AG04449 (cell line): ENCODE measurements around the gene M6PR.

Source experiments
- CTCF ChIA-PET: fragments of 350-600 bp; formaldehyde crosslinking; extraction: SDS; loops from one replicate; lab custom pipeline; 2021; ENCODE audit warnings: antibody characterized with exemption; lab: Yijun Ruan, JAX
- POLR2A ChIA-PET: fragments of 400-600, 350-600 bp; formaldehyde crosslinking; extraction: SDS; loops from one replicate; lab custom pipeline; 2020; ENCODE audit warnings: antibody characterized with exemption, inconsistent platforms; lab: Yijun Ruan, JAX
- DNase-seq: peaks from one replicate; pipeline ENCODE4 v3.0.0-alpha.2; 2010; ENCODE audit warnings: low read depth, low spot score
- H3K4me3 ChIP-seq: 2 replicates; pipeline ENCODE4 v1.5.1; 2011; ENCODE audit warnings: low read depth, mild to moderate bottlenecking, control low read depth, low read length
- CTCF ChIP-seq: IDR thresholded peaks from one replicate; pipeline ENCODE4 v1.5.1; 2011; ENCODE audit warnings: mild to moderate bottlenecking, moderate library complexity, low read length, control low read depth, inconsistent platforms; ENCODE audit not compliant: insufficient read depth; ENCODE audit errors: missing control alignments

Gene M6PR

DNA sequence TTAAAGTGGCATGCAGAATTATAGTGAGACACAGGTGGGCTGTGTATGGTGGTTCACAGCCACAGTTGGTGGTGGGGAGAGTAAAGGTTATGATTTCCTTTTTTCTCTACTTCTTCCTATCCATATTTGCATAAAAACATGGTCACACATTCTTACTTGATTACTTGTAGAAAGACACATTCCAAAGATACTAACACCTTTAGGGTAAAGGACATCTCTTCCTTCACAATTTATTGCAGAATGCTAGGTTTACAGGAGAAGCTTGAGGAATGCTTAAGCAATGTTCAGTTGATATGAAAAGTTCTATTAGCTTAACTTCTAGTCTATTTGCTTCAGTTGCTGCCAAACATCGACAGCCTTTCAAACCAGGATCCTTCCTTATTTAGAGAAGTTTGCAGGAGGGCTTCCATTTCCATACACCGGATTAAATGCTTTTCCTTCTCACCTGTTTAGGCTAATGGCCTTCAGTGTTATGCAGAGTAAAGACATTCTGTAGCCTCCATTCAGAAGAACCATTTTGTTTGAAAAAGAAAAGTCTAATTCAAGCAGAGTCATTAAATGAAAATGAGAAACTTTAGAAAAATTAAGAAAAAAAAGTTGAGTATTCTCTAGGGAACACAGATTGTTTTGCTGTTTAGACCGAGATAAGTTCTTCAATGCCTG is 37.7 kb downstream of the M6PR start:
- no peak overlapping the region for H3K4me3 ChIP-seq
- no peak for TF ChIP-seq CTCF
- no peak for DNase-seq
- ChIA-PET POLR2A (no interaction called here), CTCF (interaction anchor here (1.3 to 5.2 kb wide), 5 partner anchors 12 to 254 kb away, joined by 3 to 43 read pairs (median 6); partner anchors contain the start of gene M6PR)

DNA sequence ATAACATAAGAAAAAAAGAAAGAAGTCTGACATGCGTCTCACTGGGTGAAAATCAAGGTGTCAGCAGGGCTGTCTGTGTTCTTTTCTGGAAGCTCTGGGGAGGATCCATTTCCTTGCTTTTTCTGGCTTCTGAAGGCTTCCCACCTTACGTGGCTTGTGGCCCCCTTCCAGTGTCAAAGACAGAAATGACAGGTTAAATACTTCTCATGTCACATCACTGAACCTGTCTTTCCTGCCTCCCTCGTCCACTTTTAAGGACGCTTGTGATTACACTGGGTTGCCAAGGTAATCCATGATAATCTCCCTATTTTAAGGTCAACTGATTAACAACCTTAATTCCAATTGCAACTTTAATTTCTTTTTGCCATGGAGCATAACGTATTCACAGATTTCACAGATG is 39.7 kb downstream of the M6PR start:
- ChIA-PET CTCF (no interaction called here), POLR2A (no interaction called here)
- TF ChIP-seq CTCF = no peak
- no peak for DNase-seq
- no peak overlapping the region for H3K4me3 ChIP-seq

DNA sequence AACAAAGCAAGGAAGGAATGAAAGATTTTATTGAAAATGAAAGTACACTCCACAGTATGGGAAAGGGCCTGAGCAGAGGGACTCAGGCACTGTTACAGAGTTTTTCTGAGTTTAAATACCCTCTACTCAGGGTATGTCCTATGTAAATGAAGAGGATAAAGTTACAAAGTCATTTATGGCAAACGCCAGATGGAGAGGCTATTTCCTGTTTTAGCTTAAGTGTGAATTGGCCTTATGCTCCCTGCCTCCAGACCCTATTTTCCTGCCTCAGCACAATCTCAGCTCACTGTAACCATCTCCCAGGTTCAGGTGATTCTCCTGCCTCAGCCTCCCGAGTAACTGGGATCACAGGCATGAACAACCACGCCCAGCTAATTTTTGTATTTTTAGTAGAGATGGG is 41.9 kb downstream of the M6PR start:
- TF ChIP-seq CTCF = no peak
- no peak for DNase-seq
- no peak overlapping the region for H3K4me3 ChIP-seq
- CTCF ChIA-PET = interaction anchor here (1.8 to 3.2 kb wide), 2 partner anchors 9 to 17 kb away, joined by 4 to 15 read pairs; no protein-coding TSS in a partner anchor
- POLR2A ChIA-PET = no interaction called here

DNA sequence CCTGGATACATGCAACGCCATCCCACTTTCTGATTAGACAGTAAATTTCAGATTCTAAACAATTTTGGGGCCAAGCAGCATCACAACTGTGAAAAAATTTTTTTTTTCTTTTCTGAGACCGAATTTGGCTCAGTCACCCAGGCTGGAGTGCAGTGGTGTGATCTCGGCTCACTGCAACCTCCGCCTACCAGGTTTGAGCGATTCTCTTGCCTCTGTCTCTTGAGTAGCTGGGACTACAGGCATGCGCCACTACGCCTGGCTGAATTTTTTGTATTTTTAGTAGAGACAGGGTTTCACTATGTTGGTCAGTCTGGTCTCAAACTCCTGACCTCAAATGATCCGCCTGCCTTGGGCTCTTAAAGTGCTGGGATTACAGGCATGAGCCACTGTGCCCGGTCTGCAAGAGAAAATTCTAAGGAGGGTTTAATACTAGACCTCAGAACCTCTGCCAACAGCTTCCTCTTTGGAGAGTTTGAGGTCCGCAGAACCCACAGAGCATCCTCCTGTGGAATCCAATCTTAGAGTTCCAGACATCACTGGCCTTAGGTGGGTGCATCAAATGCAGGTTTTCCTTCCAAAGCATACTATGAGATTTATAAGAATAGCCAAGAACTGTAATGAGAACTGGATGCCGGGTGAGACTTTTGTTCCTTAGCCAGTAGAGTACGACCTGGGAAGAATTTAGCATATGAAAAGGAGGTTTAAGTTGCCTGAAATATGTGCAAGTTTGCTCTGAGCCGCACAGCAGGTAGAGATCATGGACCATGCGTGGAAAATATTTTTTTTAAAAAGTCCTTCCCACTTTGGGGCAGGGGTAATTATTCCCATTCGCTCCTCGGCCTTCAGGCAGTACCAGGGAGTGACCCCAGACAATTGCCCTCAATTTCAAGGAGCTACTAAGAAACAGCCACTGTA is 42.9 kb downstream of the M6PR start:
- ChIA-PET POLR2A (no interaction called here), CTCF (interaction anchor here (1.8 to 3.2 kb wide), 2 partner anchors 8 to 16 kb away, joined by 4 to 15 read pairs; no protein-coding TSS in a partner anchor)
- TF ChIP-seq CTCF = no peak
- no peak overlapping the region for H3K4me3 ChIP-seq
- no peak for DNase-seq

DNA sequence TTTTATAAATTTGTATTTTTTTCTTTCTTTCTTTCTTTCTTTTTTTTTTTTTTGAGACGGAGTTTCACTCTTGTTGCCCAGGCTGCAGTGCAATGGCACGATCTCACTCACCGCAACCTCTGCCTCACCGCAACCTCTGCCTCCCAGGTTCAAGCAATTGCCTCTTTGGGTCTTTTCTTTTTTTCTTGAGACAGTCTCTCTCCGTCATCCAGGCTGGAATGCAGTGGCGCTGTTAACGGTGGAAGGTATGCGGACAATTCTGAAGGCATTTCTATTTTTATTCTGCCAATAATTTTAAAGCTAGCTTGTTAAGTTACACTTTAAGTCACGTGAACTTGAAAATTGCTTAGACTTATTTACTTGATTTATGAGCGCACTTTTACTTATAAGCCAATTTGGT is 43.9 kb downstream of the M6PR start:
- no peak for DNase-seq
- H3K4me3 ChIP-seq = no peak overlapping the region
- CTCF ChIA-PET = interaction anchor here (3.2 kb wide), 1 partner anchor 15 kb away, joined by 15 read pairs; no protein-coding TSS in a partner anchor
- POLR2A ChIA-PET = no interaction called here
- no peak for TF ChIP-seq CTCF

- no peak overlapping the region for H3K4me3 ChIP-seq
- CTCF ChIA-PET = interaction anchor here (1.0 to 1.2 kb wide), 2 partner anchors 9 to 14 kb away, joined by 5 to 6 read pairs; partner anchors contain the start of gene PHC1
- POLR2A ChIA-PET = no interaction called here
- no peak for DNase-seq
- no peak for TF ChIP-seq CTCF
Observed at GRCh38 chr12:8904665-8905064, 44.8 kb downstream of the M6PR start.
